ENCODE results near the gene SETBP1.

SETBP1 gene

GRCh38 chr18:44895176-44895798, 214.6 kb downstream of the SETBP1 start:
- Histone ChIP-seq H3K36me3 (ENCODE audit: control insufficient read depth, low read depth, low read length) (no peaks in the 10 kb centered on the region), H3K27ac (ENCODE audit: low read length) (no peak overlapping the region), H3K27me3 (ENCODE audit: control insufficient read depth, insufficient read depth, low read length) (no peaks in the 10 kb centered on the region), H3K4me1 (ENCODE audit: control insufficient read depth, low read depth, low read length) (no peaks in the 10 kb centered on the region), H3K9me3 (ENCODE audit: control insufficient read depth, low read depth, low read length) (peaks cover 15% of the 10 kb centered on the region), H3K4me3 (ENCODE audit: low read length) (no peak overlapping the region), H3K9ac (ENCODE audit: low read length) (no peak overlapping the region)

GRCh38 chr18:44896846-44897245, 216.2 kb downstream of the SETBP1 start:
- H3K9ac ChIP-seq (ENCODE audit: low read length), result no peak overlapping the region
- peaks cover 2% of the 10 kb centered on the region for H3K9me3 ChIP-seq (ENCODE audit: control insufficient read depth, low read depth, low read length)
- no peaks in the 10 kb centered on the region for H3K27me3 ChIP-seq (ENCODE audit: control insufficient read depth, insufficient read depth, low read length)
- no peaks in the 10 kb centered on the region for H3K4me1 ChIP-seq (ENCODE audit: control insufficient read depth, low read depth, low read length)
- H3K36me3 ChIP-seq (ENCODE audit: control insufficient read depth, low read depth, low read length), result no peaks in the 10 kb centered on the region
- no peak overlapping the region for H3K4me3 ChIP-seq (ENCODE audit: low read length)
- H3K27ac ChIP-seq (ENCODE audit: low read length), result no peak overlapping the region

- H3K36me3 ChIP-seq (ENCODE audit: control insufficient read depth, low read depth, low read length), result no peaks in the 10 kb centered on the region
- no peak overlapping the region for H3K4me3 ChIP-seq (ENCODE audit: low read length)
- no peak overlapping the region for H3K9ac ChIP-seq (ENCODE audit: low read length)
- no peaks in the 10 kb centered on the region for H3K9me3 ChIP-seq (ENCODE audit: control insufficient read depth, low read depth, low read length)
- no peaks in the 10 kb centered on the region for H3K4me1 ChIP-seq (ENCODE audit: control insufficient read depth, low read depth, low read length)
- H3K27ac ChIP-seq (ENCODE audit: low read length), result no peak overlapping the region
- H3K27me3 ChIP-seq (ENCODE audit: control insufficient read depth, insufficient read depth, low read length), result no peaks in the 10 kb centered on the region
Observed at GRCh38 chr18:44897411-44897810, 216.7 kb downstream of the SETBP1 start.

GRCh38 chr18:44897816-44898215, 217.1 kb downstream of the SETBP1 start:
- Histone ChIP-seq H3K4me1 (ENCODE audit: control insufficient read depth, low read depth, low read length) (no peaks in the 10 kb centered on the region), H3K9me3 (ENCODE audit: control insufficient read depth, low read depth, low read length) (no peaks in the 10 kb centered on the region), H3K27me3 (ENCODE audit: control insufficient read depth, insufficient read depth, low read length) (no peaks in the 10 kb centered on the region), H3K36me3 (ENCODE audit: control insufficient read depth, low read depth, low read length) (no peaks in the 10 kb centered on the region), H3K4me3 (ENCODE audit: low read length) (no peak overlapping the region), H3K9ac (ENCODE audit: low read length) (no peak overlapping the region), H3K27ac (ENCODE audit: low read length) (no peak overlapping the region)

- H3K4me3 ChIP-seq (ENCODE audit: low read length), result no peak overlapping the region
- H3K9me3 ChIP-seq (ENCODE audit: control insufficient read depth, low read depth, low read length), result no peaks in the 10 kb centered on the region
- no peak overlapping the region for H3K9ac ChIP-seq (ENCODE audit: low read length)
- H3K27ac ChIP-seq (ENCODE audit: low read length), result no peak overlapping the region
- no peaks in the 10 kb centered on the region for H3K27me3 ChIP-seq (ENCODE audit: control insufficient read depth, insufficient read depth, low read length)
- no peaks in the 10 kb centered on the region for H3K36me3 ChIP-seq (ENCODE audit: control insufficient read depth, low read depth, low read length)
- H3K4me1 ChIP-seq (ENCODE audit: control insufficient read depth, low read depth, low read length), result no peaks in the 10 kb centered on the region
Observed at GRCh38 chr18:44898498-44898897, 217.8 kb downstream of the SETBP1 start.

GRCh38 chr18:44899832-44900231, 219.1 kb downstream of the SETBP1 start:
- no peaks in the 10 kb centered on the region for H3K27me3 ChIP-seq (ENCODE audit: control insufficient read depth, insufficient read depth, low read length)
- H3K9ac ChIP-seq (ENCODE audit: low read length), result no peak overlapping the region
- no peak overlapping the region for H3K27ac ChIP-seq (ENCODE audit: low read length)
- H3K36me3 ChIP-seq (ENCODE audit: control insufficient read depth, low read depth, low read length), result no peaks in the 10 kb centered on the region
- H3K4me1 ChIP-seq (ENCODE audit: control insufficient read depth, low read depth, low read length), result no peaks in the 10 kb centered on the region
- no peaks in the 10 kb centered on the region for H3K9me3 ChIP-seq (ENCODE audit: control insufficient read depth, low read depth, low read length)
- H3K4me3 ChIP-seq (ENCODE audit: low read length), result no peak overlapping the region

GRCh38 chr18:44900627-44901026, 219.9 kb downstream of the SETBP1 start:
- Histone ChIP-seq H3K4me3 (ENCODE audit: low read length) (no peak overlapping the region), H3K27me3 (ENCODE audit: control insufficient read depth, insufficient read depth, low read length) (no peaks in the 10 kb centered on the region), H3K9me3 (ENCODE audit: control insufficient read depth, low read depth, low read length) (no peaks in the 10 kb centered on the region), H3K9ac (ENCODE audit: low read length) (no peak overlapping the region), H3K27ac (ENCODE audit: low read length) (no peak overlapping the region), H3K36me3 (ENCODE audit: control insufficient read depth, low read depth, low read length) (no peaks in the 10 kb centered on the region), H3K4me1 (ENCODE audit: control insufficient read depth, low read depth, low read length) (no peaks in the 10 kb centered on the region)

- H3K27me3 ChIP-seq (ENCODE audit: control insufficient read depth, insufficient read depth, low read length), result no peaks in the 10 kb centered on the region
- no peak overlapping the region for H3K4me3 ChIP-seq (ENCODE audit: low read length)
- H3K36me3 ChIP-seq (ENCODE audit: control insufficient read depth, low read depth, low read length), result no peaks in the 10 kb centered on the region
- no peak overlapping the region for H3K9ac ChIP-seq (ENCODE audit: low read length)
- no peak overlapping the region for H3K27ac ChIP-seq (ENCODE audit: low read length)
- no peaks in the 10 kb centered on the region for H3K4me1 ChIP-seq (ENCODE audit: control insufficient read depth, low read depth, low read length)
- no peaks in the 10 kb centered on the region for H3K9me3 ChIP-seq (ENCODE audit: control insufficient read depth, low read depth, low read length)
Observed at GRCh38 chr18:44901283-44901682, 220.6 kb downstream of the SETBP1 start.

- Histone ChIP-seq H3K9me3 (ENCODE audit: control insufficient read depth, low read depth, low read length) (no peaks in the 10 kb centered on the region), H3K9ac (ENCODE audit: low read length) (no peak overlapping the region), H3K4me3 (ENCODE audit: low read length) (no peak overlapping the region), H3K4me1 (ENCODE audit: control insufficient read depth, low read depth, low read length) (no peaks in the 10 kb centered on the region), H3K27ac (ENCODE audit: low read length) (no peak overlapping the region), H3K27me3 (ENCODE audit: control insufficient read depth, insufficient read depth, low read length) (no peaks in the 10 kb centered on the region), H3K36me3 (ENCODE audit: control insufficient read depth, low read depth, low read length) (no peaks in the 10 kb centered on the region)
Observed at GRCh38 chr18:44903327-44903726, 222.6 kb downstream of the SETBP1 start.

- Histone ChIP-seq H3K4me3 (ENCODE audit: low read length) (no peak overlapping the region), H3K27me3 (ENCODE audit: control insufficient read depth, insufficient read depth, low read length) (no peaks in the 10 kb centered on the region), H3K9ac (ENCODE audit: low read length) (no peak overlapping the region), H3K9me3 (ENCODE audit: control insufficient read depth, low read depth, low read length) (no peaks in the 10 kb centered on the region), H3K4me1 (ENCODE audit: control insufficient read depth, low read depth, low read length) (no peaks in the 10 kb centered on the region), H3K27ac (ENCODE audit: low read length) (no peak overlapping the region), H3K36me3 (ENCODE audit: control insufficient read depth, low read depth, low read length) (no peaks in the 10 kb centered on the region)
Observed at GRCh38 chr18:44904768-44905167, 224.1 kb downstream of the SETBP1 start.

GRCh38 chr18:44909191-44909719, 228.6 kb downstream of the SETBP1 start:
- Histone ChIP-seq H3K27ac (ENCODE audit: low read length) (no peak overlapping the region), H3K4me1 (ENCODE audit: control insufficient read depth, low read depth, low read length) (no peaks in the 10 kb centered on the region), H3K9ac (ENCODE audit: low read length) (no peak overlapping the region), H3K4me3 (ENCODE audit: low read length) (no peak overlapping the region), H3K36me3 (ENCODE audit: control insufficient read depth, low read depth, low read length) (no peaks in the 10 kb centered on the region), H3K27me3 (ENCODE audit: control insufficient read depth, insufficient read depth, low read length) (no peaks in the 10 kb centered on the region), H3K9me3 (ENCODE audit: control insufficient read depth, low read depth, low read length) (no peaks in the 10 kb centered on the region)

- no peak overlapping the region for H3K27ac ChIP-seq (ENCODE audit: low read length)
- H3K27me3 ChIP-seq (ENCODE audit: control insufficient read depth, insufficient read depth, low read length), result no peaks in the 10 kb centered on the region
- H3K9me3 ChIP-seq (ENCODE audit: control insufficient read depth, low read depth, low read length), result no peaks in the 10 kb centered on the region
- no peaks in the 10 kb centered on the region for H3K4me1 ChIP-seq (ENCODE audit: control insufficient read depth, low read depth, low read length)
- no peaks in the 10 kb centered on the region for H3K36me3 ChIP-seq (ENCODE audit: control insufficient read depth, low read depth, low read length)
- no peak overlapping the region for H3K9ac ChIP-seq (ENCODE audit: low read length)
- no peak overlapping the region for H3K4me3 ChIP-seq (ENCODE audit: low read length)
Observed at GRCh38 chr18:44911260-44911659, 230.6 kb downstream of the SETBP1 start.

All from iPS-18a (cell line).